ENCODE data around the gene CLDN1. TPM values are rescaled to one million over a fixed set of nuclear protein-coding genes. Genes with fewer than 3 reads are reported as not detected.

The CLDN1 gene
- total and polyA plus RNA-seq, 2 of the 8 experiments (the other 6 are each of a cell fraction or from before 2014, with no cell fraction given): 3.1 to 6.1 TPM

DNA sequence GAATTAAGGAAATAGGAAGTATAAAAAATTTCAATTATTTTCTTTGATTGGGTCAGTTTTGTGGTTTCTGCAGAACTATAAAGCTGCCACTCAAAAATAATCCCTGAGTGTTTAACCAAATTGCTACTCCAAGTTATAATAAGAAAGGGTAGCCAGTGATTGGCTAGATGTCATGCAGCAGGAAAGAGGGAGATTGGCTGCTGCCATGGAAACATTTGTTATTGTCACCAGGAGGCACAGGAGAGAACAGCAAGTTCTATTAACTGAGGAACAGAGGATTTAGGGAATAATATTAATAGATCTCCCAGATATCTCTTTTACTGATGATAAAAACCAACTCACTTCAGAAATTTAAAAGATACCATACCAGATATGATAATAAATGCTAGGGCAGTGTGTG, 42.6 kb downstream of the CLDN1 start:
- Histone ChIP-seq H3K23me2 (ENCODE audit: low read depth, low read length) (no peaks in the 10 kb centered on the region), H3K4me3 (ENCODE audit: extremely low read depth in 1 of 4, insufficient read depth in 2 of 4, low read depth in 3 of 4, low read length in 4 of 4) (no peak overlapping the region), H2AFZ (ENCODE audit: low read length) (no peak overlapping the region), H2BK5ac (ENCODE audit: low read depth, low read length) (no peak overlapping the region), H3K4me2 (ENCODE audit: insufficient read depth in 1 of 2, low read depth in 2 of 2, low read length in 2 of 2) (no peak overlapping the region), H2BK12ac (ENCODE audit: low read depth, low read length) (no peak overlapping the region), H4K20me1 (replicated peaks in 1 of 2; ENCODE audit: control insufficient read depth in 1 of 2, insufficient read depth in 2 of 2, low read length in 2 of 2) (no peaks in the 10 kb centered on the region), H3K9ac (replicated peaks in 1 of 4; ENCODE audit: extremely low read depth in 1 of 4, low read depth in 3 of 4, low read length in 3 of 4) (no peak overlapping the region), H2AK5ac (ENCODE audit: low read depth, low read length) (no peak overlapping the region), H3K23ac (ENCODE audit: insufficient read length) (no peak overlapping the region), H3K79me2 (ENCODE audit: control insufficient read depth in 1 of 2, insufficient read depth in 2 of 2, low read length in 2 of 2) (no peaks in the 10 kb centered on the region), H3K79me1 (ENCODE audit: low read depth, low read length) (no peaks in the 10 kb centered on the region), H3K9me3 (ENCODE audit: insufficient read depth in 2 of 2, low read depth in 1 of 2, low read length in 1 of 2) (no peaks in the 10 kb centered on the region), H4K5ac (ENCODE audit: insufficient read length, low read depth, low read length) (no peak overlapping the region), H4K8ac (ENCODE audit: extremely low read depth, insufficient read depth, low read length) (no peak overlapping the region), H2BK15ac (ENCODE audit: low read length) (no peak overlapping the region), H3K36me3 (ENCODE audit: control insufficient read depth in 2 of 4, insufficient read depth in 4 of 4, low read length in 3 of 4) (no peaks in the 10 kb centered on the region), H3K56ac (replicated peaks; ENCODE audit: insufficient read length, low read depth, low read length) (no peak overlapping the region), H2BK120ac (replicated peaks; ENCODE audit: low read depth, low read length) (no peak overlapping the region), H3K4me1 (replicated peaks in 1 of 4; ENCODE audit: control insufficient read depth in 3 of 4, insufficient read depth in 4 of 4, low read length in 3 of 4) (no peaks in the 10 kb centered on the region), H3K4ac (replicated peaks; ENCODE audit: insufficient read length, low read depth, low read length) (no peak overlapping the region), H4K91ac (replicated peaks; ENCODE audit: insufficient read length, low read length) (no peak overlapping the region), H2BK20ac (ENCODE audit: low read length) (no peak overlapping the region), H3K14ac (ENCODE audit: insufficient read length) (no peak overlapping the region), H3K18ac (ENCODE audit: extremely low read depth, low read length) (no peak overlapping the region), H3K27ac (ENCODE audit: low read depth, low read length) (no peak overlapping the region), H3K27me3 (replicated peaks in 1 of 4; ENCODE audit: control insufficient read depth in 3 of 4, extremely low read depth in 1 of 4, insufficient read depth in 3 of 4, low read length in 3 of 4) (peaks cover 0 to 1% (median 0%) of the 10 kb centered on the region in 4 experiments; a peak in 1 of 7 replicates)
- FAIRE-seq (no peak), DNase-seq (ENCODE audit: low read depth in 1 of 2, low spot score in 2 of 2) (no peak)
- CTCF ChIA-PET (ENCODE audit: partially characterized antibody): interaction anchor here (0.6 to 2.4 kb wide), 8 partner anchors 17 to 266 kb away, joined by 3 to 8 read pairs (median 3); partner anchors contain the start of gene CLDN1
- POLR2A ChIA-PET (ENCODE audit: partially characterized antibody): no interaction called here
- no peak for TF ChIP-seq CREB1 (IDR thresholded peaks at IDR 0.05)
- no peak for TF ChIP-seq POLR2A (IDR thresholded peaks at IDR 0.05; ENCODE audit: control extremely low read depth in 1 of 2, low read depth in 2 of 2, low read length in 2 of 2)
- no peak for TF ChIP-seq BCL11A (IDR thresholded peaks at IDR 0.05; ENCODE audit: low read depth in 2 of 2, low read length in 2 of 2)
- TF ChIP-seq GTF2F1 (IDR thresholded peaks at IDR 0.05; ENCODE audit: borderline replicate concordance, low read depth, low read length): no peak

All from H1 (cell line).